ENCODE results near the gene PNISR.

Gene PNISR

GRCh38 chr6:99416226-99416625, 8.9 kb downstream of the PNISR start:
- Mint-ChIP-seq H3K27ac (no peak overlapping the region), H3K36me3 (ENCODE audit: low read depth) (peaks cover 45% of the 10 kb centered on the region), H3K27me3 (ENCODE audit: low read depth) (no peaks in the 10 kb centered on the region), H3K4me3 (no peak overlapping the region), H3K4me1 (peaks cover 16% of the 10 kb centered on the region), H3K9me3 (no peaks in the 10 kb centered on the region)
- TF ChIP-seq CTCF (IDR thresholded peaks at IDR 0.05; ENCODE audit: unreplicated experiment in 3 of 3), result no peak

GRCh38 chr6:99415446-99415845, 9.7 kb downstream of the PNISR start:
- peaks cover 8% of the 10 kb centered on the region for H3K4me1 Mint-ChIP-seq
- H3K27me3 Mint-ChIP-seq (ENCODE audit: low read depth), result no peaks in the 10 kb centered on the region
- H3K36me3 Mint-ChIP-seq (ENCODE audit: low read depth), result peaks cover 47% of the 10 kb centered on the region
- H3K4me3 Mint-ChIP-seq, result no peak overlapping the region
- TF ChIP-seq CTCF (IDR thresholded peaks at IDR 0.05; ENCODE audit: unreplicated experiment in 3 of 3), result no peak
- no peaks in the 10 kb centered on the region for H3K9me3 Mint-ChIP-seq
- no peak overlapping the region for H3K27ac Mint-ChIP-seq

- Mint-ChIP-seq H3K9me3 (no peaks in the 10 kb centered on the region), H3K27ac (no peak overlapping the region), H3K27me3 (ENCODE audit: low read depth) (no peaks in the 10 kb centered on the region), H3K36me3 (ENCODE audit: low read depth) (peaks cover 62% of the 10 kb centered on the region), H3K4me1 (no peaks in the 10 kb centered on the region), H3K4me3 (no peak overlapping the region)
- TF ChIP-seq CTCF (IDR thresholded peaks at IDR 0.05; ENCODE audit: unreplicated experiment in 3 of 3), result no peak
These were observed 13.0 kb downstream of the PNISR start for GRCh38 chr6:99412065-99412464.

GRCh38 chr6:99409672-99410071, 15.4 kb downstream of the PNISR start:
- H3K27ac Mint-ChIP-seq, result no peak overlapping the region
- peaks cover 75% of the 10 kb centered on the region for H3K36me3 Mint-ChIP-seq (ENCODE audit: low read depth)
- H3K27me3 Mint-ChIP-seq (ENCODE audit: low read depth), result no peaks in the 10 kb centered on the region
- H3K9me3 Mint-ChIP-seq, result no peaks in the 10 kb centered on the region
- H3K4me3 Mint-ChIP-seq, result no peak overlapping the region
- no peaks in the 10 kb centered on the region for H3K4me1 Mint-ChIP-seq
- TF ChIP-seq CTCF (IDR thresholded peaks at IDR 0.05; ENCODE audit: unreplicated experiment in 3 of 3), result no peak

- no peak for TF ChIP-seq CTCF (IDR thresholded peaks at IDR 0.05; ENCODE audit: unreplicated experiment in 3 of 3)
- Mint-ChIP-seq H3K9me3 (no peaks in the 10 kb centered on the region), H3K27ac (no peak overlapping the region), H3K36me3 (ENCODE audit: low read depth) (peaks cover 72% of the 10 kb centered on the region), H3K27me3 (ENCODE audit: low read depth) (no peaks in the 10 kb centered on the region), H3K4me1 (no peaks in the 10 kb centered on the region), H3K4me3 (no peak overlapping the region)
These were observed 18.0 kb downstream of the PNISR start for GRCh38 chr6:99407076-99407475.

- Mint-ChIP-seq H3K27me3 (ENCODE audit: low read depth) (no peaks in the 10 kb centered on the region), H3K4me1 (no peaks in the 10 kb centered on the region), H3K27ac (no peak overlapping the region), H3K36me3 (ENCODE audit: low read depth) (peaks cover 60% of the 10 kb centered on the region), H3K9me3 (no peaks in the 10 kb centered on the region), H3K4me3 (no peak overlapping the region)
- TF ChIP-seq CTCF (IDR thresholded peaks at IDR 0.05; ENCODE audit: unreplicated experiment in 3 of 3), result no peak
These were observed 22.7 kb downstream of the PNISR start for GRCh38 chr6:99402448-99402847.
